Esophagus squamous epithelium (tissue), 5 donors: ENCODE measurements around the gene EVI5. TPM values are rescaled to one million over a fixed set of nuclear protein-coding genes. Genes with fewer than 3 reads are reported as not detected.
"Not testable (repeated sequence)": the region's sequence is repeated elsewhere in the genome, so short reads cannot be mapped to it uniquely, and the experiment has no call there.

ENCODE experiments used
- DNase-seq: peaks from one replicate; lab custom pipeline; 2025; lab: John Stamatoyannopoulos, UW
- H3K27ac ChIP-seq, 4 donors: fragments of 200-600 bp; sonication (generic); one replicate each; pipeline ENCODE4 v1.5.1; 2016 to 2019; ENCODE audit warnings: mild to moderate bottlenecking in 1 of 4
- H3K27me3 ChIP-seq, 4 donors: fragments of 200-600 bp; sonication (generic); 1 replicate in 3 of 4; 2 replicates in 1 of 4; pipeline versions ENCODE4 v1.5.1 to v1.6.0; 2017 to 2021; ENCODE audit warnings: antibody characterized with exemption in 1 of 4
- H3K36me3 ChIP-seq, 3 donors: fragments of 200-600 bp; sonication (generic); one replicate each; pipeline ENCODE4 v1.5.1; 2016 to 2019
- H3K4me1 ChIP-seq, 3 donors: fragments of 200-600 bp; sonication (generic); one replicate each; pipeline ENCODE4 v1.5.1; 2017 to 2019
- H3K4me3 ChIP-seq, 4 donors: fragments of 200-600 bp; sonication (generic); 1 replicate in 3 of 4; 2 replicates in 1 of 4; pipeline ENCODE4 v1.5.1; 2016 to 2019; ENCODE audit warnings: mild to moderate bottlenecking in 2 of 4, moderate library complexity in 1 of 4
- H3K9me3 ChIP-seq, 3 donors: fragments of 200-600 bp; sonication (generic); one replicate each; pipeline ENCODE4 v1.5.1; 2016 to 2019
- CTCF ChIP-seq, 6 experiments: fragments of 450-650 bp in 4 of 6; fragments of 200-600 bp in 2 of 6; sonication (generic) in 2 of 6; IDR thresholded peaks; one replicate each; pipeline ENCODE4 v1.5.1; 2016 to 2019; ENCODE audit warnings: antibody characterized with exemption in 6 of 6, mild to moderate bottlenecking in 4 of 6, moderate library complexity in 4 of 6
- POLR2A ChIP-seq, 4 donors: fragments of 450-650 bp; IDR thresholded peaks; one replicate each; pipeline ENCODE4 v1.6.1; 2017; ENCODE audit warnings: antibody characterized with exemption in 4 of 4, mild to moderate bottlenecking in 4 of 4, moderate library complexity in 3 of 4
- WGBS, 2 donors: methylation state at CpG; one replicate each; pipeline ENCODE4 v1.1.5; 2018; 5-methylcytosine and 5-hydroxymethylcytosine counted together
- intact Hi-C: fragments of 100-400 bp; cut with DNase I; formaldehyde crosslinking; loops from one replicate; pipeline ENCODE4 v1.15.0; 2022
- total RNA-seq, 4 donors: library from RNA; depleted of rRNA; stranded (reverse); fragments of >200 nt; gene quantifications; one replicate each; pipeline ENCODE4 v1.1.0, GENCODE V29; 2016
- donor health status: DM: yes; HTN: yes; CAD: no.

Gene EVI5
- total RNA-seq, 4 donors from 2014 or later: 5.1 to 23.7 (median 9.0) TPM

DNA sequence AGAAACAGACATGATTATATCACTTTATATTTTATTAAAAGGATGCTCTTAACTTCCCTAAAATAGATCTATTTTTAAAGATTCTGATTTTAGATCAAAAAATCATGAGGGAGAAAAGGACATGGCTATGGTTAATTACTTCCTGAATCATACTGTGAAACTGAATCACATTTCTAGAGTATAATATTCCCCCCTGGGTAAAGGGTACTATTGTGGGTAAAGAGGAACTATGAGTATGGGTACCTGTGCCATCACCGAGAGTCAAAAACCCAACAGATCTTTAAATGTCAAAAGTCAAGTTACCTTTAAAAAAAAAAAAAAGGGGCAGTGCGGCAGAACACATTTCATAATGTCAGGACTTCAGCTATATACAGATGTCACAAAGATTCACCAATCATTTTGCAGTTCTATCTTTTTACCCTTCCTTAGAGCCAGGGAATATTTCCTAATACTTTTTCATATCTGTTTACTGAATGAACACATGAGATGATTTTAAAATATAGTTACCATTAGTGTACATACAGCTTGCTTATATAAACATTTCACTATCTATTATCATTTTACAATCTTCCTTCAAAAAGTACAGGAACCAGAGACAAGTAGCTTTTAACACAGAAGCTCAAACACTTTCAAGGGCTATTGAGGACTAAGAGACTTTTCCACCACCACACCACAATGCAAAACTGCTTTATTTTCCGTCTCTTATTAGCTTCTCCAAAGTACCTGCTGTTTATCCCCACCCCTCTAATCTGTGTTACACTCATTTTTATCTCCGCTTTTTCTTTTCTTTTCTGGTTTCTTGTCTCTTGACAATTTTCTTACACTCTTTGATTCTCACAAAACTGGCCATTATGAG lies 45.0 kb downstream of the EVI5 start:
- H3K4me1 ChIP-seq: no peaks in the 10 kb centered on the region
- H3K9me3 ChIP-seq: no peaks in the 10 kb centered on the region
- no peak for DNase-seq
- no peak overlapping the region for H3K4me3 ChIP-seq
- no peaks in the 10 kb centered on the region for H3K36me3 ChIP-seq
- TF ChIP-seq POLR2A (IDR thresholded peaks at IDR 0.05): no peak
- TF ChIP-seq CTCF (IDR thresholded peaks at IDR 0.05): no peak
- no peaks in the 10 kb centered on the region for H3K27me3 ChIP-seq
- intact Hi-C loops: no loop called here
- 89 to 91% methylated on average over 4 of the region's 4 CpGs for WGBS, 2 donors
- H3K27ac ChIP-seq: no peak overlapping the region

- H3K36me3 ChIP-seq: peaks cover 0 to 10% (median 0%) of the 10 kb centered on the region in 3 donors
- H3K4me3 ChIP-seq: no peak overlapping the region
- no peak overlapping the region for H3K27ac ChIP-seq
- intact Hi-C loops: no loop called here
- no peaks in the 10 kb centered on the region for H3K9me3 ChIP-seq
- no peaks in the 10 kb centered on the region for H3K4me1 ChIP-seq
- no peaks in the 10 kb centered on the region for H3K27me3 ChIP-seq
- no peak for DNase-seq
- WGBS, 2 donors: 75 to 84% methylated on average over 4 of the region's 4 CpGs
- TF ChIP-seq CTCF (IDR thresholded peaks at IDR 0.05) (no peak), POLR2A (IDR thresholded peaks at IDR 0.05) (no peak)
Observed at GRCh38 chr1:92736395-92736794, 48.5 kb downstream of the EVI5 start.

DNA sequence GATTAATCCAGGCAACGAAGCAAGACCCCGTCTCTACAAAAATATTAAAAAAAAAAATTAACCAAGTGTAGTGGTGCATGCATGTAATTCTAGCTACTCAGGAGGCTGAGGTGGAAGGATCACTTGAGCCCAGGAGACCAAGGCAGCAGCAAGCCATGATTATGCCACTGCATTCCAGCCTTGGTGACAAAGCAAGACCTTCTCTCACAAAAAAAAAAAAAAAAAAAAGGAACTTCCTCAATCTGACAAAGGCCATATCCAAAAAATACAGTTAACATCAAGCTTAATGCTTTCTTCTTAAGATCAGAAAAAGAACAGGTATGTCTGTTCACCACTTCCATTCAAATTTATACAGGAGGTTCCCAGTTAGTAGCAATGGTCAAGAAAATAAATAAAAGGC lies 54.4 kb downstream of the EVI5 start:
- TF ChIP-seq CTCF (IDR thresholded peaks at IDR 0.05): no peak
- TF ChIP-seq POLR2A (IDR thresholded peaks at IDR 0.05): no peak
- Histone ChIP-seq H3K9me3 (no peaks in the 10 kb centered on the region), H3K4me3 (no peak overlapping the region), H3K4me1 (no peaks in the 10 kb centered on the region), H3K36me3 (peaks cover 0 to 10% (median 0%) of the 10 kb centered on the region in 3 donors), H3K27ac (no peak overlapping the region), H3K27me3 (no peaks in the 10 kb centered on the region)
- intact Hi-C loops: no loop called here
- no peak for DNase-seq
- 97 to 100% methylated on average over 2 of the region's 2 CpGs for WGBS, 2 donors

- intact Hi-C loops: no loop called here
- no peak for DNase-seq
- no peak overlapping the region for H3K4me3 ChIP-seq
- H3K27ac ChIP-seq: no peak overlapping the region
- WGBS, 2 donors: 80 to 81% methylated on average over 4 of the region's 4 CpGs
- peaks cover 0 to 4% (median 0%) of the 10 kb centered on the region in 3 donors for H3K9me3 ChIP-seq
- H3K36me3 ChIP-seq: peaks cover 0 to 5% (median 0%) of the 10 kb centered on the region in 3 donors
- TF ChIP-seq CTCF (IDR thresholded peaks at IDR 0.05): no peak
- no peak for TF ChIP-seq POLR2A (IDR thresholded peaks at IDR 0.05)
- H3K4me1 ChIP-seq: no peaks in the 10 kb centered on the region
- H3K27me3 ChIP-seq: no peaks in the 10 kb centered on the region
Observed at GRCh38 chr1:92728697-92729096, 56.2 kb downstream of the EVI5 start.

GRCh38 chr1:92723713-92724112 lies 61.2 kb downstream of the EVI5 start:
- WGBS, 2 donors: 95 to 97% methylated on average over 8 to 9 of the region's 9 CpGs
- H3K4me3 ChIP-seq, H3K27ac ChIP-seq, H3K9me3 ChIP-seq, H3K27me3 ChIP-seq, intact Hi-C loops, H3K36me3 ChIP-seq, H3K4me1 ChIP-seq, DNase-seq: not testable (repeated sequence)
